Pancreas (tissue), 10 donors: ENCODE measurements around the gene PLEKHA3. TPM values are rescaled to one million over a fixed set of nuclear protein-coding genes. Genes with fewer than 3 reads are reported as not detected.

Experiments used
- ATAC-seq, 4 donors: fragments of 200-7000 bp; cut with Tn5 transposase; one replicate each; pipeline versions ENCODE4 v1.8.0 to v1.9.1; 2020; ENCODE audit warnings: mild to moderate bottlenecking in 4 of 4, moderate library complexity in 4 of 4
- DNase-seq, 6 donors: peaks; one replicate each; pipeline ENCODE4 v3.0.0-alpha.2; 2020
- FAIRE-seq: peaks from 2 replicates; lab custom pipeline; 2012; peaks lifted over from hg19 to GRCh38; lab: Jason Lieb, UNC
- H3K27ac ChIP-seq, 4 donors: fragments of 200-600 bp; sonication (generic); 1 replicate in 3 of 4; 2 replicates in 1 of 4; pipeline versions ENCODE4 v1.5.0 to v1.8.0; 2020
- H3K27me3 ChIP-seq, 4 donors: fragments of 200-600 bp; one replicate each; pipeline ENCODE4 v1.8.0; 2021
- H3K36me3 ChIP-seq, 3 donors: fragments of 200-600 bp; sonication (generic) in 1 of 3; one replicate each; pipeline versions ENCODE4 v1.5.0 to v1.8.0; 2020 to 2021
- H3K4me1 ChIP-seq, 3 donors: fragments of 200-600 bp; one replicate each; pipeline ENCODE4 v1.8.0; 2021
- H3K4me3 ChIP-seq, 4 donors: fragments of 200-600 bp; sonication (generic) in 2 of 4; one replicate each; pipeline versions ENCODE4 v1.5.0 to v1.8.0; 2020 to 2021
- H3K9me3 ChIP-seq, 4 donors: fragments of 200-600 bp; one replicate each; pipeline ENCODE4 v1.8.0; 2021
- CTCF ChIP-seq, 4 donors: fragments of 200-600 bp; sonication (generic) in 3 of 4; IDR thresholded peaks; one replicate each; pipeline versions ENCODE4 v1.5.0 to v1.8.0; 2021; ENCODE audit warnings: antibody characterized with exemption in 4 of 4
- WGBS, 2 donors: extraction: QIAGEN DNeasy Blood & Tissue Kit; methylation state at CpG; one replicate each; pipeline ENCODE4 v1.1.7; 2013; 5-methylcytosine and 5-hydroxymethylcytosine counted together
- intact Hi-C, 3 donors: fragments of 100-400 bp; cut with DNase I; formaldehyde crosslinking; loops; one replicate each; pipeline versions ENCODE4 v1.11.1 to v1.14.2; 2022
- polyA plus RNA-seq, 2 donors: library from polyadenylated mRNA; stranded (reverse); fragments of 200-250 nt; gene quantifications; one replicate each; pipeline ENCODE4 v1.2.3, GENCODE V29; 2013
- total RNA-seq, 6 donors: library from RNA; stranded (reverse); fragmentation: NEBNext Ultra II Directional in 4 of 6; extraction: Animal tissue kit (Norgen Biotek cat#: 25700) in 4 of 6; gene quantifications; one replicate each; pipeline versions ENCODE4 v1.2.1 to v1.2.4, GENCODE V29; 2021 to 2023
- donor health status: healthy with polysubstance abuse.
- donor health status: DM: no; HTN: no; CAD: no; lungs with moderate emphysema.
- donor health status: DM: no; HTN: no; CAD: no.
- donor health status: control.
- donor health status: control.
- donor health status: Bipolar disorder and iron deficiency.
- donor health status: DM: yes; HTN: yes; CAD: no.
- donor health status: DM: no; HTN: no; CAD: no.
- donor health status: DM: no; HTN: no; CAD: no.
- donor health status: DM: yes; HTN: yes; CAD: no.

PLEKHA3 gene
- total and polyA plus RNA-seq, 8 donors = 1.2 to 18.6 (median 10.8) TPM

GRCh38 chr2:178478130-178478438 is 2.2 kb upstream of the PLEKHA3 start:
- 1% methylated on average over 10 of the region's 10 CpGs for WGBS, 2 donors
- H3K36me3 ChIP-seq = no peaks in the 10 kb centered on the region
- peak in 3 of 6 donors; percentile 19 to 23 (median 20) for DNase-seq
- peak overlapping the region; percentile 87 to 97 (median 95) for H3K27ac ChIP-seq
- intact Hi-C loops = no loop called here
- no peak for FAIRE-seq
- ATAC-seq = no peak
- peaks cover 10 to 33% (median 10%) of the 10 kb centered on the region in 3 donors for H3K4me1 ChIP-seq
- H3K9me3 ChIP-seq = no peaks in the 10 kb centered on the region
- no peaks in the 10 kb centered on the region for H3K27me3 ChIP-seq
- TF ChIP-seq CTCF (IDR thresholded peaks at IDR 0.05) = no peak
- peak overlapping the region; percentile 49 to 78 (median 54) for H3K4me3 ChIP-seq

- 1% methylated on average over 56 of the region's 56 CpGs for WGBS, 2 donors
- no peak for FAIRE-seq
Observed at GRCh38 chr2:178478439-178479274, 1.6 kb upstream of the PLEKHA3 start, which contains the start of gene FKBP7. FKBP7 (minus strand) TSS chr2:178478600; CDS start chr2:178478499, 101 bp downstream.

GRCh38 chr2:178479275-178479616 is 1.0 kb upstream of the PLEKHA3 start:
- Histone ChIP-seq H3K4me1 (peaks cover 13 to 40% (median 20%) of the 10 kb centered on the region in 3 donors), H3K9me3 (no peaks in the 10 kb centered on the region), H3K27ac (peak overlapping the region; percentile 87 to 97 (median 95)), H3K27me3 (no peaks in the 10 kb centered on the region), H3K4me3 (peak overlapping the region in 2 of 4 donors; percentile 53 to 78), H3K36me3 (no peaks in the 10 kb centered on the region)
- ATAC-seq (no peak), FAIRE-seq (no peak), DNase-seq (no peak)
- no peak for TF ChIP-seq CTCF (IDR thresholded peaks at IDR 0.05)
- intact Hi-C loops = no loop called here
- WGBS, 2 donors = 47 to 55% methylated on average over 4 of the region's 4 CpGs

More at GRCh38 chr2:178478439-178479274, 1.6 kb upstream of the PLEKHA3 start, which contains the start of gene FKBP7:
- Histone ChIP-seq H3K27me3 (no peaks in the 10 kb centered on the region), H3K36me3 (no peaks in the 10 kb centered on the region), H3K4me1 (peaks cover 13 to 34% (median 14%) of the 10 kb centered on the region in 3 donors), H3K9me3 (no peaks in the 10 kb centered on the region), H3K27ac (peak within 1 kb of the TSS; percentile 87 to 97 (median 95)), H3K4me3 (peak within 1 kb of the TSS; percentile 49 to 78 (median 54))
- TF ChIP-seq CTCF (IDR thresholded peaks at IDR 0.05) = peak in 3 of 4 donors; percentile 49 to 68 (median 62)
- intact Hi-C loops = no loop called here
- ATAC-seq = peak; percentile 75 to 91 (median 84)
- peak; percentile 75 to 91 (median 83) for DNase-seq

- Histone ChIP-seq H3K4me3 (peak overlapping the region in 3 of 4 donors; percentile 75 to 91 (median 91)), H3K36me3 (no peaks in the 10 kb centered on the region), H3K27ac (peak overlapping the region; percentile 40 to 97 (median 95)), H3K27me3 (no peaks in the 10 kb centered on the region), H3K4me1 (peaks cover 13 to 45% (median 23%) of the 10 kb centered on the region in 3 donors), H3K9me3 (no peaks in the 10 kb centered on the region)
- intact Hi-C loops = no loop called here
- WGBS, 2 donors = 26 to 27% methylated on average over 19 of the region's 19 CpGs
- FAIRE-seq (no peak), ATAC-seq (no peak), DNase-seq (peak in 1 of 6 donors; percentile 12)
- no peak for TF ChIP-seq CTCF (IDR thresholded peaks at IDR 0.05)
Observed at GRCh38 chr2:178479758-178480226, 465 bp upstream of the PLEKHA3 start.
